IPS DF 19.7 (cell line): ENCODE data around the gene PDCD2L.
"Not testable (repeated sequence)": the region's sequence is repeated elsewhere in the genome, so short reads cannot be mapped to it uniquely, and the experiment has no call there.

Experiments used
- DNase-seq: peaks from one replicate; pipeline ENCODE4 v3.0.0-alpha.2; 2013; ENCODE audit warnings: low read depth, low spot score

The PDCD2L gene

GRCh38 chr19:34404109-34404909 lies at the start of gene PDCD2L:
TSS of gene PDCD2L (plus strand) at chr19:34404399. CDS start at chr19:34404431, 32 bp downstream.
- DNase-seq, result peak; percentile 75

- no peak for DNase-seq
These were observed 49.0 kb upstream of the PDCD2L start for GRCh38 chr19:34355201-34355600.

- no peak for DNase-seq
These were observed 47.3 kb upstream of the PDCD2L start for GRCh38 chr19:34356875-34357274.

GRCh38 chr19:34357431-34357830 lies 46.8 kb upstream of the PDCD2L start:
- DNase-seq, result no peak

GRCh38 chr19:34359140-34359953 lies 44.9 kb upstream of the PDCD2L start:
- DNase-seq, result peak; percentile 90

GRCh38 chr19:34359954-34360315 lies 44.3 kb upstream of the PDCD2L start:
- no peak for DNase-seq

GRCh38 chr19:34360354-34360909 lies 43.8 kb upstream of the PDCD2L start:
- DNase-seq, result no peak

- DNase-seq, result no peak
These were observed 41.5 kb upstream of the PDCD2L start for GRCh38 chr19:34362679-34363069.

GRCh38 chr19:34363094-34363493 lies 41.1 kb upstream of the PDCD2L start:
- peak; percentile 65 for DNase-seq

- DNase-seq, result no peak
These were observed 40.3 kb upstream of the PDCD2L start for GRCh38 chr19:34363930-34364329.

GRCh38 chr19:34364462-34364829 lies 39.8 kb upstream of the PDCD2L start:
- DNase-seq, result no peak

- DNase-seq, result no peak
These were observed 39.3 kb upstream of the PDCD2L start, which contains the start of gene GPI for GRCh38 chr19:34364830-34365462. TSS of gene GPI (plus strand) at chr19:34365196. CDS start at chr19:34365267, 71 bp downstream.

GRCh38 chr19:34365463-34366401 lies 38.5 kb upstream of the PDCD2L start:
- no peak for DNase-seq

GRCh38 chr19:34366738-34367623 lies 37.2 kb upstream of the PDCD2L start:
- DNase-seq, result no peak

- no peak for DNase-seq
These were observed 36.6 kb upstream of the PDCD2L start for GRCh38 chr19:34367624-34367957.

GRCh38 chr19:34368338-34368737 lies 35.9 kb upstream of the PDCD2L start:
- no peak for DNase-seq

GRCh38 chr19:34369166-34369565 lies 35.0 kb upstream of the PDCD2L start:
- not testable (repeated sequence) for DNase-seq

GRCh38 chr19:34370117-34370516 lies 34.1 kb upstream of the PDCD2L start:
- no peak for DNase-seq

GRCh38 chr19:34370983-34371382 lies 33.2 kb upstream of the PDCD2L start:
- no peak for DNase-seq
